K562 (cell line): ENCODE measurements around the gene NTSR1.

Experiments used
- AFF1 ChIP-seq, 2 experiments: fragments of 450-650 bp; IDR thresholded peaks; 2 replicates each; pipeline ENCODE4 v1.6.1; 2018; ENCODE audit warnings: mild to moderate bottlenecking in 2 of 2, low read depth in 1 of 2; ENCODE audit not compliant: partially characterized antibody in 2 of 2
- ARID4B ChIP-seq: sonication (generic); formaldehyde crosslinking; IDR thresholded peaks from 2 replicates; pipeline ENCODE4 v1.8.0; 2022; ENCODE audit warnings: mild to moderate bottlenecking, missing genetic modification reagents
- CTCF ChIP-seq, 3 experiments: IDR thresholded peaks in 2 of 3; conservative IDR thresholded peaks in 1 of 3; 2 replicates each; pipeline ENCODE4 v1.5.1; 2011 to 2012; ENCODE audit warnings: low read length in 3 of 3, mild to moderate bottlenecking in 3 of 3, control low read depth in 2 of 3, improper control_type of control experiment in 1 of 3, inconsistent platforms in 1 of 3, low read depth in 1 of 3, mixed read lengths in 1 of 3, moderate library complexity in 1 of 3; ENCODE audit not compliant: insufficient read depth in 2 of 3
- EP300 ChIP-seq: IDR thresholded peaks from 2 replicates; pipeline ENCODE4 v1.6.1; 2012; ENCODE audit warnings: low read length, improper control_type of control experiment
- FOXJ3 ChIP-seq: sonication (generic); formaldehyde crosslinking; IDR thresholded peaks from 2 replicates; pipeline ENCODE4 v1.4.0; 2020; ENCODE audit warnings: mild to moderate bottlenecking, missing genetic modification reagents
- GATAD2A ChIP-seq: fragments of 450-650 bp; IDR thresholded peaks from 2 replicates; pipeline ENCODE4 v1.6.1; 2017
- GTF3C2 ChIP-seq: IDR thresholded peaks from 3 replicates; pipeline ENCODE4 v1.6.1; 2011; ENCODE audit warnings: borderline replicate concordance, mild to moderate bottlenecking, moderate library complexity; ENCODE audit not compliant: insufficient read length; ENCODE audit errors: extremely low read depth
- MTA2 ChIP-seq: fragments of 450-650 bp; IDR thresholded peaks from 2 replicates; pipeline ENCODE4 v1.6.1; 2016; ENCODE audit warnings: low read depth
- YY1 ChIP-seq, 3 experiments: IDR thresholded peaks; 2 replicates each; pipeline ENCODE4 v1.6.1; 2011; ENCODE audit warnings: low read length in 2 of 3, mild to moderate bottlenecking in 2 of 3, moderate library complexity in 2 of 3, borderline replicate concordance in 1 of 3, control low read depth in 1 of 3, low read depth in 1 of 3; ENCODE audit not compliant: insufficient read depth in 3 of 3, insufficient replicate concordance in 2 of 3, control insufficient read depth in 1 of 3, insufficient read length in 1 of 3; ENCODE audit errors: extremely low read depth in 1 of 3
- ZNF12 ChIP-seq: sonication (generic); formaldehyde crosslinking; IDR thresholded peaks from 2 replicates; pipeline ENCODE4 v1.4.0; 2020; ENCODE audit warnings: mild to moderate bottlenecking, missing genetic modification reagents
- ZNF274 ChIP-seq: IDR thresholded peaks from 2 replicates; pipeline ENCODE4 v1.6.1; 2011; ENCODE audit warnings: low read depth, mild to moderate bottlenecking, low read length, moderate library complexity, borderline replicate concordance

- TF ChIP-seq ZNF274 (no peak), CTCF (IDR thresholded peaks at IDR 0.05 in 2 of 3, conservative IDR thresholded peaks at IDR 0.05 in 1 of 3; ENCODE audit: insufficient read depth in 2 of 3, low read depth in 1 of 3, low read length in 3 of 3) (no peak), FOXJ3 (no peak), EP300 (no peak), ARID4B (CRISPR knock-in tag) (no peak), GATAD2A (no peak), ZNF12 (CRISPR knock-in tag) (no peak), MTA2 (no peak), GTF3C2 (no peak), YY1 (IDR thresholded peaks at IDR 0.05; ENCODE audit: borderline replicate concordance in 1 of 3, control insufficient read depth in 1 of 3, extremely low read depth in 1 of 3, insufficient read depth in 3 of 3, insufficient read length in 1 of 3, insufficient replicate concordance in 2 of 3, low read depth in 1 of 3, low read length in 2 of 3) (no peak), AFF1 (IDR thresholded peaks at IDR 0.05; ENCODE audit: low read depth in 1 of 2, partially characterized antibody in 2 of 2) (no peak)
Observed at GRCh38 chr20:62759981-62760431, 51.4 kb downstream of the NTSR1 start.
